AG04450 (cell line): ENCODE results near the gene SCYL2. TPM values are rescaled to one million over a fixed set of nuclear protein-coding genes. Genes with fewer than 3 reads are reported as not detected.

Experiments
- CTCF ChIA-PET: fragments of 300-600, 350-600 bp; formaldehyde crosslinking; extraction: SDS; loops from one replicate; lab custom pipeline; 2022; ENCODE audit warnings: antibody characterized with exemption, inconsistent platforms; lab: Charles Lee
- POLR2A ChIA-PET: fragments of 350-600 bp; formaldehyde crosslinking; extraction: SDS; loops from one replicate; lab custom pipeline; 2021; ENCODE audit warnings: antibody characterized with exemption, inconsistent platforms; lab: Yijun Ruan, JAX
- DNase-seq: peaks from one replicate; pipeline ENCODE4 v3.0.0-alpha.2; 2011; ENCODE audit warnings: low read depth, low spot score
- H3K27ac ChIP-seq: one replicate; pipeline ENCODE4 v1.5.1; 2012; ENCODE audit warnings: low read depth, low read length, control low read depth
- H3K27me3 ChIP-seq: one replicate; pipeline ENCODE4 v1.6.0; 2012; ENCODE audit warnings: low read length; ENCODE audit not compliant: control insufficient read depth, insufficient read depth
- H3K4me3 ChIP-seq: 2 replicates; pipeline ENCODE4 v1.5.1; 2011; ENCODE audit warnings: mild to moderate bottlenecking, low read depth, low read length, control low read depth
- H3K9me3 ChIP-seq: 2 replicates; pipeline ENCODE4 v1.5.1; 2012; ENCODE audit warnings: low read length; ENCODE audit not compliant: control insufficient read depth, insufficient read depth
- CTCF ChIP-seq: IDR thresholded peaks from 2 replicates; pipeline ENCODE4 v1.5.1; 2011; ENCODE audit warnings: low read depth, low read length, control low read depth, inconsistent platforms
- polyA plus RNA-seq: library from polyadenylated mRNA; depleted of rRNA; stranded (reverse); fragments of >200 nt; gene quantifications from 2 replicates; pipeline ENCODE4 v1.2.3, GENCODE V29; 2011

SCYL2 gene
- polyA plus RNA-seq, 1 experiment: 50.3 TPM

GRCh38 chr12:100359248-100359647 is 92.3 kb downstream of the SCYL2 start:
- no peak overlapping the region for H3K4me3 ChIP-seq
- no peak overlapping the region for H3K27ac ChIP-seq
- peaks cover 8% of the 10 kb centered on the region for H3K27me3 ChIP-seq
- no peak for DNase-seq
- TF ChIP-seq CTCF: no peak
- POLR2A ChIA-PET: no interaction called here
- no peaks in the 10 kb centered on the region for H3K9me3 ChIP-seq
- CTCF ChIA-PET: interaction anchor here (1.2 kb wide), 1 partner anchor 195 kb away, joined by 3 read pairs; no protein-coding TSS in a partner anchor

GRCh38 chr12:100359822-100360221 is 92.8 kb downstream of the SCYL2 start:
- TF ChIP-seq CTCF: no peak
- DNase-seq: no peak
- CTCF ChIA-PET: interaction anchor here (1.2 kb wide), 1 partner anchor 195 kb away, joined by 3 read pairs; no protein-coding TSS in a partner anchor
- Histone ChIP-seq H3K4me3 (no peak overlapping the region), H3K9me3 (no peaks in the 10 kb centered on the region), H3K27me3 (peaks cover 8% of the 10 kb centered on the region), H3K27ac (no peak overlapping the region)
- POLR2A ChIA-PET: no interaction called here

- Histone ChIP-seq H3K27ac (no peak overlapping the region), H3K4me3 (no peak overlapping the region), H3K9me3 (no peaks in the 10 kb centered on the region), H3K27me3 (peaks cover 8% of the 10 kb centered on the region)
- DNase-seq: no peak
- ChIA-PET CTCF (interaction anchor here (1.2 kb wide), 1 partner anchor 194 kb away, joined by 3 read pairs; no protein-coding TSS in a partner anchor), POLR2A (no interaction called here)
- no peak for TF ChIP-seq CTCF
These were observed 93.5 kb downstream of the SCYL2 start for GRCh38 chr12:100360450-100360849.

- no peak for TF ChIP-seq CTCF
- CTCF ChIA-PET: interaction anchor here (1.4 kb wide), 1 partner anchor 16 kb away, joined by 4 read pairs; no protein-coding TSS in a partner anchor
- POLR2A ChIA-PET: no interaction called here
- no peak overlapping the region for H3K4me3 ChIP-seq
- no peaks in the 10 kb centered on the region for H3K27me3 ChIP-seq
- no peak overlapping the region for H3K27ac ChIP-seq
- DNase-seq: no peak
- H3K9me3 ChIP-seq: no peaks in the 10 kb centered on the region
These were observed 97.3 kb downstream of the SCYL2 start for GRCh38 chr12:100364324-100364723.

- ChIA-PET POLR2A (no interaction called here), CTCF (interaction anchor here (0.6 kb wide), 1 partner anchor 45 kb away, joined by 3 read pairs; no protein-coding TSS in a partner anchor)
- H3K27me3 ChIP-seq: no peaks in the 10 kb centered on the region
- TF ChIP-seq CTCF: no peak
- H3K4me3 ChIP-seq: no peak overlapping the region
- DNase-seq: no peak
- H3K27ac ChIP-seq: no peak overlapping the region
- no peaks in the 10 kb centered on the region for H3K9me3 ChIP-seq
These were observed 98.4 kb downstream of the SCYL2 start for GRCh38 chr12:100365411-100365810.
